Peyer's patch (tissue), 4 donors: ENCODE measurements around the gene DTX2.
"Not testable (repeated sequence)": the region's sequence is repeated elsewhere in the genome, so short reads cannot be mapped to it uniquely, and the experiment has no call there.

Experiments
- POLR2A ChIP-seq, 2 donors: fragments of 450-650 bp; IDR thresholded peaks; one replicate each; pipeline ENCODE4 v1.5.1; 2017; ENCODE audit warnings: antibody characterized with exemption in 2 of 2, mild to moderate bottlenecking in 2 of 2, moderate library complexity in 2 of 2
- TF ChIP-seq, protein P1 (sequence below), 6 experiments: fragments of 450-650 bp in 4 of 6; fragments of 200-600 bp in 2 of 6; sonication (generic) in 1 of 6; IDR thresholded peaks; one replicate each; pipeline ENCODE4 v1.5.1; 2017 to 2019; ENCODE audit warnings: antibody characterized with exemption in 6 of 6, mild to moderate bottlenecking in 3 of 6, moderate library complexity in 1 of 6

DNA sequence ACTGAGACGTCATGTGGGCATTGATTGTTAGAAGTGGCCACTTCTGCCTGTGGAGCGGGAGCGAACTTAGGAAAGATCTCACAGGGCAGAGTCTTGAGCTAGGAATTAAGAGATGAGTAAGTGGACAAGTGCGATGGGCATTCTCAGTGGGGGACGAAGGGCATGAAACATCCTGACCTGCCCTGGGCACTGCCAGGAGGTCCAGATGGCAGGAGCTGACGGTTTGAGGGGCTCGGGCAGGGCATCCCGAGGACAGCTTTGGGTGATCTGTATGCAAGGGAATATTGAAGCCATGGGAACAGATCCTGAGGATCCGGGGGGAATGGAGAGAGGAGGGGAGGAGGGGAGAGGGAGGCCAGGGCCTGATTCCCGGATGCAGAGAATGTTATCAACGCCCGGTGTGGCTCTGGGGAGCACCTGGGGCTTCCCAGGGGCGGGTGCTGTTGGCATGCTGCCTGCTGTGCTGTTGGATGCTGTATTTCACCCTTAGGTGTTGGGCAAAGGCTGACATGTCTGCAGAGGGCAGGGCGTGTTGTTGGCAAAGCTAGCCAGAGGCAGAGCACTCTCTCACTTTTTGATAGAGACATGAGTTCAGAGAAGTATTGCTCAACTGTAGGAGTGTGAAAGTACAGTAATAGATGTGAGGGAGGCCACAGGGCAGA lies 6.4 kb downstream of the DTX2 start:
- TF ChIP-seq, protein P1, sequence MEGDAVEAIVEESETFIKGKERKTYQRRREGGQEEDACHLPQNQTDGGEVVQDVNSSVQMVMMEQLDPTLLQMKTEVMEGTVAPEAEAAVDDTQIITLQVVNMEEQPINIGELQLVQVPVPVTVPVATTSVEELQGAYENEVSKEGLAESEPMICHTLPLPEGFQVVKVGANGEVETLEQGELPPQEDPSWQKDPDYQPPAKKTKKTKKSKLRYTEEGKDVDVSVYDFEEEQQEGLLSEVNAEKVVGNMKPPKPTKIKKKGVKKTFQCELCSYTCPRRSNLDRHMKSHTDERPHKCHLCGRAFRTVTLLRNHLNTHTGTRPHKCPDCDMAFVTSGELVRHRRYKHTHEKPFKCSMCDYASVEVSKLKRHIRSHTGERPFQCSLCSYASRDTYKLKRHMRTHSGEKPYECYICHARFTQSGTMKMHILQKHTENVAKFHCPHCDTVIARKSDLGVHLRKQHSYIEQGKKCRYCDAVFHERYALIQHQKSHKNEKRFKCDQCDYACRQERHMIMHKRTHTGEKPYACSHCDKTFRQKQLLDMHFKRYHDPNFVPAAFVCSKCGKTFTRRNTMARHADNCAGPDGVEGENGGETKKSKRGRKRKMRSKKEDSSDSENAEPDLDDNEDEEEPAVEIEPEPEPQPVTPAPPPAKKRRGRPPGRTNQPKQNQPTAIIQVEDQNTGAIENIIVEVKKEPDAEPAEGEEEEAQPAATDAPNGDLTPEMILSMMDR (IDR thresholded peaks at IDR 0.05), result not testable (repeated sequence)
- TF ChIP-seq POLR2A (IDR thresholded peaks at IDR 0.05), result not testable (repeated sequence)
